Hippocampal formation (tissue), 2 donors: ENCODE measurements around the gene ORM2.

ENCODE experiments used
- DNase-seq, 2 donors: peaks; one replicate each; lab custom pipeline; 2025; lab: John Stamatoyannopoulos, UW

Gene ORM2

DNA sequence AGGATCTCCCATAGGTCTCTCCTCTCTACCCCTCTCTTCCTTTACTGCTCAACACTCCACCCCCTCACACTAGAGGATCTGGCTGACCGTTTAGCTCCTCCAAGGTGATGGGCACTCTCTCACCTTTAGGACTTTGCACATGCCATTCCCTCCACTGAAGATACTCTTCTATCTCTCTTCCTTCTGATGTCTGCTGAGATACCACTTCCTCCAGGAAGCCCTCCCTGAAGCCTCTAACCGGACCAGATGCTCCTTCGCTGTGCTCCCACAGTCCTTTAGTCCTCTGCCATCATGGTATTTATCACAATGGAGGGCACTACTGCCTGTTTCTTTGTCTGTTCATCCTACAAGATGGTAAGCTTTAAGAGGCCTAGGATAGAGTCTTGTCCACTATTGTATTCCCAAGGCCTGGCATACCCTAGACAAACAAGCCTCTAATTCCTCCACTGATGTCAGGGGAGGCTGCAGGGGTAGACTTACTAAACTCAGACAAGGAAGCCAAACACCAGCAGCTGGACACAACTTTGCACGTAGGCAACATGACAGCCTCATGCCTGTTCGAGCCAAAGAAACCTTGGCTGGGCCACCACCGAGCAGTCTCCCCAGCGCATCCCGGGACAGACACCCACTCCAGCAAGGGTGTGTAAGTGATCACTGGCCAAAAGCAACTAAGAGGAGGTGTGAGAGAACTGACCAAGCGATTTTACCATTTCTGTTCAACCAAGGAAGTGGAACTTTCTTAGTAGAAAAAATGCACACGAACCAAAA, 20.2 kb downstream of the ORM2 start:
- no peak for DNase-seq

DNA sequence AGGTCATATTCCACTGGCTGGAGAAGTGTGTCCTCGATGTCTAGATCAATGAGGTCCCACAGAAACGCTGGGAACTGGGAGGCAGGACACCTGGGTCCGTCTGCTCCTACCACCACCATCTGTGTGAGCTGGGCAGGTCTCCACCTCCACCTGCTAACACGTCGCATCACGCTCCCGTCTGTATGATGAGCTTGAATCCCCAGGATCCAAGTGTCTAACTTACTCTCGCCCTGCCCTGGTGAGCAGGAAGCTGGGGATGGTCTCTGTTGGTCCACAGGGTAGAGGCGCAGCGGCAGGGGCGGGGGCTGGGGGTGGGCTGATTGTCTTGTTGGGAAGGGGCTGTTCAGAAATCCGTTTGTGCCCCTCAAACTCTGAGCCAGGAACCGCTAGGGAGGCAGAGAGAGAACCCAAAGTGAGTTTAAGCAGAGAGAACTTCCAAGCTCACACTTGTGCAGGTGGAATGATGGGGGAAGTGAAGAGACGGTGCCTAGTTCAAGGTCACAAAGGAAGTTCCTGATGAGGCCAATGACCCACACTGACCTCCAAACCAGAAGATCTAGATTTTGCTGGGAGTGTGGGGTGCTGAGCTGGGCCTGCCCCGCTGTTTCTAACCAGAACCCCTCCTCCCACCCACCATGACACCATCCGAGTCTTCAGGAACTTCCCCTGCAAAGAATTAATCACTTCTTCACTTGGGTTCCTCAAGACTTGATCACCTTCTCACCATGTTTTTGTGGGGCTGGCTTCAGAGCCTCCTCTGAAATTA, 21.1 kb downstream of the ORM2 start:
- no peak for DNase-seq

GRCh38 chr9:114351932-114352331, 22.3 kb downstream of the ORM2 start:
- DNase-seq: no peak

DNA sequence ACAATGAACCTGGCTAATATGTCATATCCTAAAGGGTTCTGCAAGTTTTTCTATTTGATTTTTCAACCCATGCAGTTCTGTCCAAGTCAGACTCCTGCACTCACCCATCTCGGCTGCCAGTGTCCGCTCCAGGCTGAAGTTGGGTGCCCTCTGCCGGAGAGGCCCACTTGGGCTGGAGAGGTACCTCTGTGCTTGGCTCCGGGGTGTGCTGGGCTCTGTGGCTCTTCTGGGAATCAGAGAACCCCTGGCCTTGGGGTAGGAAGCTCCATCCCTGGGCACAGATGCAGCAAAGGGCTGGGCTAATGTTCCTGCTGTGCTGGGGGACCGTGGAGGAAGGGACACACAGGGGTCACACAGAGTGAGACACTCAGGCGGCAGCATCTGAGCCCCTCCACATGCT, 26.2 kb downstream of the ORM2 start:
- DNase-seq: no peak

GRCh38 chr9:114356792-114357191, 27.1 kb downstream of the ORM2 start:
- no peak for DNase-seq

- DNase-seq: no peak
Measured at GRCh38 chr9:114357360-114357759, 27.7 kb downstream of the ORM2 start.

- no peak for DNase-seq
Measured at GRCh38 chr9:114357911-114358328, 28.3 kb downstream of the ORM2 start.

GRCh38 chr9:114359801-114360200, 30.1 kb downstream of the ORM2 start:
- no peak for DNase-seq

GRCh38 chr9:114361542-114361941, 31.9 kb downstream of the ORM2 start:
- no peak for DNase-seq

DNA sequence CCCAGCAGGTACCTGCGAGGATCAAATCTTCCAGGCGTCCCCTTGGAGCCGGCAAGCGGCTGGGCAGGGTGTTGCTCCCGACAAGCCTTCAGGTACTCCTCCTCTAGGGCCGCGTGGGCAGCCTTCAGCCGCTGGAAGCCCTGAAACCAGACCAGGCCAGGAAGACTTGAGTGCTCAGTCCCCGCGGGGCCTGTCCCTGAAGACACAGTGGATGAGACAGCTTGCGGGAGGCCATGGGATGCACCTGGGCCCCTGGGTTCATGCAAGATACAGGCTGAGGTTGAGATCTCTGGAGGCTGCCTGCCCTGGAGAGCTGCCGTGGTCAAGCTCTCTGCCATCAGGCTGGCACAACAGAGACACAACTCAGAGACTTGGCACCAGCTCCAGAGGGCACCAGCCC, 32.7 kb downstream of the ORM2 start:
- no peak for DNase-seq

DNA sequence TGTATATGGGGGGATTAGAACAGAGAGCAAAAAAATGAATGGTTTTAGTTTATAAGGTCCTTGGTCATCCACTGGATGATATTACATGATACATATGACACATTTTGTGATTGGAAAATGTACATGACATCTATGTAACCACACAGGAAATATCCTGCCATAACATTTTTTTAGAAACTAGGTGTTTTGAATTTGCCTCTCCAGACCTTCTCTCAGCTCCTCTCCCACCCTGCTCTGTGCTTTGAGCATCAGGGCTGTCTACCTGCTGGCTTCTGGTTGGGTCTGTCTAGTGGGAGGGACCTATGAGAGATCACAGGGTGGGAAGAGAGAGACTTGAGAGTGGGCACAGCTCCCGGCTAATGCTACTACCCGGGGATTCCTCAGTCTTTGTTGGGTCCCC, 33.8 kb downstream of the ORM2 start:
- DNase-seq: no peak

DNA sequence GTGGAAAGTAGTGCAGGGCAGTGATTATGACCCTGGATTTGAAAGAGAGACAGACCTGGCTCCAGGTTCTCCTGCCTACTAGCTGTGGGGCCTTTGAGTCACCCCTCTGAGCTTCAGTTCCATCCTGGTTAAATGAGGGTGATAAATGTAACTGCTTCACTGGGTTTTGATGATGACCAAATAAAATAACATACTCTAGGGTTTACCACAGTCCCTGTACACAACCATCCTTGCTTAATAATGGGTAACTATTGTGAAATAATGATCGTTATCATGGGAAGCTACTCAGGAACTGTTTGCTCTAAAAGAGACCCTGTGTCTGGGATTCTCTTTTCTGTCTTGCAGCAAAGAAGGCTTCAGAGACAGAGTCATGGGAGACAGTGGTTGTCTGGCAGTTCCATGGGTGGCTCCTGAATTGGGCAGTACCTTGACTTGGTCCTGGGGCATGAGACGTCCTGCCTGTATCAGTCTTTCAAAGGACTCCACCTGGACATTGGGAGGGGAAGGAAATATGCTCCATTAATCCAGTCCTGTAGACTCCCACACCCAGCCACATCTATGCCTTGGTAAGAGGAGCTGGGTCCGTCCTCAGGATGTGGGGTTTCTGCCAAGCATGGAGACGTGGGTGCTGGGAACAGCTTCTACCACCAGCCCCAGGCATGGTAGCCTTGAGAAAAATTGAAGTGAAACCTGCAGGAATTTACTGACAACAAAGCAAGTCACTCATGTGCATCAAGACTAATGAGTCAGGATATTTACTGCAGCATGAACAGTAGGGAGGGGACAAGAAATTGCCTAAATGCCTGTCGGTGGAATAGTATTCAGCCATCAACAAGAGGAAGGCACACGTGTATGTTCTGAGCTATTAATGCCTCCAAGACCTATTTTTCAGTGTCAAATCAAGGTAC, 34.7 kb downstream of the ORM2 start:
- DNase-seq: no peak

GRCh38 chr9:114365194-114365593, 35.5 kb downstream of the ORM2 start:
- DNase-seq: no peak

DNA sequence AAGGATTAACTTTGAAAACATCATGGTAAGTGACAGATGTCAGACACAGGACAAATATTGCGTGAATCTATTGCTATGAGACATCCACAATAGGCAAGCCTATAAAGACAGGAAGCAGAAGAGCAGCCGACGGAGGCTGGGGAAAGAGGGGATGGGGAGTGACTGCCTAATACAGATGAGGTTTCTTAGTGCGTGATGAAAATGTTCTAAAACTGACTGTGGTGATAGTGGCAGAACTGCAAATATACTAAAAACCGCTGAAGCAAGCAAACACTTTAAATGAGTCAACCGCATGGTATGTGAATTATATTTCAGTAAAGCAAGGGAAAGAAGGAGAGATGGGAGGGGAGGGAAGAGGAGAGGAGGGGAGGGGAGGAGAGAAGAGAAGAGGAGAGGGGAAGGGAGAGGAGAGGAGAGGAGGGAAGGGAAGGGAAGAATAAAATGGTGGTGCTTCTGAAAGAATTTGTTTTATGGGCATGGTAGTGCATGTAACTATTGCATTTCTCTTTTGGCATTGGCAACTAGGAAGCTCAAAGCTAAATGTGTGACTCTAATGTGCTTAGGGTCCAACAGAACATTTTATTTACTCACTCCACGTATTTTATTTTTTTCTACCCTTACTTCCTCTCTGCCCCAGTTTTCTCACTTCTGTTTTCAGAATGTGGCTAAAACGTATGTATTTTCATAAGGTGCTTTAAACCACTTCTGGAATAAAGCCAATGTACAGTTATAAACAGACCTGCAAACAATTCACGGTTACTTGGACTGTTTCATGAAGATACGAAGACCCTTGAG, 36.9 kb downstream of the ORM2 start:
- DNase-seq: no peak

DNA sequence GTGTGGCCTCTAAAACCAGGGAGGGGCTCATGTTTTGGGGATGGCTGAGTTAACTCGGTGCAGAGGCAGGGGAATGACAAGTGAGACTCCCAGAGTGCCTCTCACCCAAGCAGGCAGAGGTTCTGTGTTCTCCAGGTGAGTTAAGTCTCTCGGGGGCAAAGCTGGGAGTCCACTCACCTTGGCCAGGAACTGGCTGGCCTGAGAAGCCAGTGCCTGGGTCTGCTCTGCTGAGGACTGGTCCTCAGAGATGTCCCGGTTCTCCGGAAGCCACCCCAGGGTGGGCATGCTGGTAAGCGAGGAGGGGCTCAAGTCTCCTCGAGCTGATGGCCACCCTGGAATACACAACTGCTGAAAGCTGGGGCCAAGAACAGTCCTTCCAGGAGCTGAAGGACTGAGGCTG, 37.7 kb downstream of the ORM2 start:
- no peak for DNase-seq

GRCh38 chr9:114367772-114368569, 38.3 kb downstream of the ORM2 start:
- no peak for DNase-seq

GRCh38 chr9:114369216-114370130, 39.8 kb downstream of the ORM2 start:
- DNase-seq: no peak

- DNase-seq: peak in 1 of 2 donors; percentile 59
Measured at GRCh38 chr9:114370251-114370967, 40.7 kb downstream of the ORM2 start.

- DNase-seq: peak; percentile 74 to 86
Measured at GRCh38 chr9:114370968-114371320, 41.3 kb downstream of the ORM2 start.
